Gastroesophageal sphincter (tissue), 4 donors: Measurements from ENCODE around the gene TBR1. TPM values are rescaled to one million over a fixed set of nuclear protein-coding genes. Genes with fewer than 3 reads are reported as not detected.

ENCODE experiments used
- ATAC-seq: fragments of 150-250 bp; one replicate; pipeline ENCODE4 v1.9.1; 2016; ENCODE audit warnings: mild to moderate bottlenecking, moderate library complexity
- H3K27ac ChIP-seq, 4 donors: fragments of 200-600 bp; sonication (generic) in 3 of 4; 1 replicate in 3 of 4; 2 replicates in 1 of 4; pipeline ENCODE4 v1.5.1; 2016 to 2019
- H3K27me3 ChIP-seq: fragments of 200-600 bp; sonication (generic); one replicate; pipeline ENCODE4 v1.5.1; 2019
- H3K36me3 ChIP-seq, 2 donors: fragments of 200-600 bp; sonication (generic); one replicate each; pipeline ENCODE4 v1.5.1; 2019; ENCODE audit warnings: control low read depth in 1 of 2
- H3K4me1 ChIP-seq, 3 donors: fragments of 200-600 bp; sonication (generic); 1 replicate in 2 of 3; 2 replicates in 1 of 3; pipeline ENCODE4 v1.5.1; 2016 to 2019; ENCODE audit warnings: control low read depth in 2 of 3
- H3K4me3 ChIP-seq, 2 donors: fragments of 200-600 bp; sonication (generic); one replicate each; pipeline ENCODE4 v1.5.1; 2019; ENCODE audit warnings: mild to moderate bottlenecking in 1 of 2, moderate library complexity in 1 of 2
- H3K9me3 ChIP-seq, 3 donors: fragments of 200-600 bp; sonication (generic); one replicate each; pipeline ENCODE4 v1.5.1; 2017 to 2019; ENCODE audit warnings: control low read depth in 2 of 3
- EP300 ChIP-seq: sonication (generic); formaldehyde crosslinking; IDR thresholded peaks from one replicate; pipeline ENCODE4 v1.6.1; 2017; ENCODE audit warnings: antibody characterized with exemption, mild to moderate bottlenecking
- POLR2A ChIP-seq, 2 donors: fragments of 450-650 bp; IDR thresholded peaks; one replicate each; pipeline ENCODE4 v1.6.1; 2017; ENCODE audit warnings: antibody characterized with exemption in 2 of 2, mild to moderate bottlenecking in 2 of 2, moderate library complexity in 1 of 2
- POLR2AphosphoS5 ChIP-seq: sonication (generic); formaldehyde crosslinking; IDR thresholded peaks from one replicate; pipeline ENCODE4 v1.6.1; 2017; ENCODE audit warnings: antibody characterized with exemption
- WGBS, 2 donors: methylation state at CpG; one replicate each; pipeline ENCODE4 v1.1.5; 2018; ENCODE audit warnings: low coverage in 1 of 2; 5-methylcytosine and 5-hydroxymethylcytosine counted together
- total RNA-seq, 4 donors: library from RNA; depleted of rRNA; stranded (reverse); fragments of >200 nt; gene quantifications; one replicate each; pipeline ENCODE4 v1.1.0, GENCODE V29; 2016
- TF ChIP-seq, protein P1 (sequence below), 4 experiments: fragments of 200-600 bp in 2 of 4; fragments of 450-650 bp in 2 of 4; sonication (generic) in 1 of 4; IDR thresholded peaks; one replicate each; pipeline ENCODE4 v1.5.1; 2017 to 2019; ENCODE audit warnings: antibody characterized with exemption in 4 of 4, mild to moderate bottlenecking in 2 of 4, moderate library complexity in 2 of 4

TBR1 gene
- total RNA-seq, 4 donors from 2014 or later = not detected

DNA sequence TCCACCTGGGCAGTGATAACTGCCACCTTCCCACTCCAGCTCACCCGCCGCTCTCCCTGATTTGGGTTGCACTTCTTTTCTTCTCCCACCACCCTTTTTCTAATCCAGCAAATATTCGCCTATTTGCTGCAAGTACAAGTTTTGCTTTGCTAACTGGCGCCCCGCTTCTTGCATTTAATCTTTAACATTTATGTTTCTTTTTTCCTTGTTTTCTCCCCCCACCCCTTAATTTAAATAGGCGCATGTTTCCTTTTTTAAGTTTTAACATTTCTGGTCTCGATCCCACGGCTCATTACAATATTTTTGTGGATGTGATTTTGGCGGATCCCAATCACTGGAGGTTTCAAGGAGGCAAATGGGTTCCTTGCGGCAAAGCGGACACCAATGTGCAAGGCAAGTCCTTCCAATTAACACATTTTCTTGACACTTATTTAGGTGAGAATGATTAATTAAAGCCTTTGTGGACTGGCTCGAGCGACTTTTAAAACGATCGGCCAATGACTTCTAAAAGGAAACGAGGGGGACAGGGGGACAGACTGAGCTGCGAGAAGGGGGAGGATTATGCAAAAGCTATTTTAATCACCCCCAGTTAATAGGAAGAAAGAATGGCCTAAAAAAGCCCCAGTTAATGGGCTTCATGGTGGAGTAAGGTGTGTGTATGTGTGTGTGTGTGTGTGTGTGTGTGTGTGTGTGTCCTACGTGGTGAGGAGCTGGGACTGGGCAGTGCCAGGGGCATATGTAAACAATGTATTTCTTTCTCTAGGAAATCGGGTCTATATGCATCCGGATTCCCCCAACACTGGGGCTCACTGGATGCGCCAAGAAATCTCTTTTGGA is 1.6 kb downstream of the TBR1 start:
- Histone ChIP-seq H3K36me3 (no peaks in the 10 kb centered on the region), H3K4me3 (no peak overlapping the region), H3K9me3 (no peaks in the 10 kb centered on the region), H3K4me1 (peaks cover 0 to 54% (median 10%) of the 10 kb centered on the region in 3 donors), H3K27me3 (peaks cover 90% of the 10 kb centered on the region), H3K27ac (no peak overlapping the region)
- TF ChIP-seq POLR2AphosphoS5 (no peak), EP300 (no peak), POLR2A (IDR thresholded peaks at IDR 0.05) (no peak)
- TF ChIP-seq, protein P1, sequence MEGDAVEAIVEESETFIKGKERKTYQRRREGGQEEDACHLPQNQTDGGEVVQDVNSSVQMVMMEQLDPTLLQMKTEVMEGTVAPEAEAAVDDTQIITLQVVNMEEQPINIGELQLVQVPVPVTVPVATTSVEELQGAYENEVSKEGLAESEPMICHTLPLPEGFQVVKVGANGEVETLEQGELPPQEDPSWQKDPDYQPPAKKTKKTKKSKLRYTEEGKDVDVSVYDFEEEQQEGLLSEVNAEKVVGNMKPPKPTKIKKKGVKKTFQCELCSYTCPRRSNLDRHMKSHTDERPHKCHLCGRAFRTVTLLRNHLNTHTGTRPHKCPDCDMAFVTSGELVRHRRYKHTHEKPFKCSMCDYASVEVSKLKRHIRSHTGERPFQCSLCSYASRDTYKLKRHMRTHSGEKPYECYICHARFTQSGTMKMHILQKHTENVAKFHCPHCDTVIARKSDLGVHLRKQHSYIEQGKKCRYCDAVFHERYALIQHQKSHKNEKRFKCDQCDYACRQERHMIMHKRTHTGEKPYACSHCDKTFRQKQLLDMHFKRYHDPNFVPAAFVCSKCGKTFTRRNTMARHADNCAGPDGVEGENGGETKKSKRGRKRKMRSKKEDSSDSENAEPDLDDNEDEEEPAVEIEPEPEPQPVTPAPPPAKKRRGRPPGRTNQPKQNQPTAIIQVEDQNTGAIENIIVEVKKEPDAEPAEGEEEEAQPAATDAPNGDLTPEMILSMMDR (IDR thresholded peaks at IDR 0.05) = no peak
- no peak for ATAC-seq
- 14 to 20% methylated on average over 14 to 21 of the region's 21 CpGs for WGBS, 2 donors

DNA sequence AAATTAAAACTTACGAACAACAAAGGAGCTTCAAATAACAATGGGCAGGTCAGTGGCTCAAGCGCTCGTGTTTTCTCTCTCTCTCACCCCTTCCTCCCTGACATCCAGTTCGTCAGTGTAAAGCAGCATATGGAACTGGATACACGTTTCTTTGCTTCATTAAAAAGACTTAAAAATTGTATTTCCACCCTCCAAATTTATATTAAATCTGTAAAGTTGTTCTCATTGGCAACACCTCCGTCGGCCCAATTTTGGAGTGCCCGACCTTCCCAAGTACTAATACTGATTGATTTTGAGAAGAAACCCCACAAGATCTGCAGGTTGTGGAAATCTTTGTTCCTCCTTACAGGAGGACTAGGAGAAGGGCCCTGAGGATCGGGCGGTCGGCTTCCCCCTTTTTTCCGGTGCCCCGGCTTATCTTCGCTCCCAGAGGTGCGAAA is 2.2 kb downstream of the TBR1 start:
- 10 to 14% methylated on average over 8 of the region's 15 CpGs for WGBS, 2 donors
- Histone ChIP-seq H3K4me3 (peak overlapping the region in 1 of 2 donors; percentile 18), H3K27me3 (peaks cover 97% of the 10 kb centered on the region), H3K36me3 (no peaks in the 10 kb centered on the region), H3K27ac (no peak overlapping the region), H3K4me1 (peaks cover 0 to 57% (median 12%) of the 10 kb centered on the region in 3 donors), H3K9me3 (peaks cover 0 to 4% (median 0%) of the 10 kb centered on the region in 3 donors)
- no peak for TF ChIP-seq POLR2A (IDR thresholded peaks at IDR 0.05)
- ATAC-seq = no peak

DNA sequence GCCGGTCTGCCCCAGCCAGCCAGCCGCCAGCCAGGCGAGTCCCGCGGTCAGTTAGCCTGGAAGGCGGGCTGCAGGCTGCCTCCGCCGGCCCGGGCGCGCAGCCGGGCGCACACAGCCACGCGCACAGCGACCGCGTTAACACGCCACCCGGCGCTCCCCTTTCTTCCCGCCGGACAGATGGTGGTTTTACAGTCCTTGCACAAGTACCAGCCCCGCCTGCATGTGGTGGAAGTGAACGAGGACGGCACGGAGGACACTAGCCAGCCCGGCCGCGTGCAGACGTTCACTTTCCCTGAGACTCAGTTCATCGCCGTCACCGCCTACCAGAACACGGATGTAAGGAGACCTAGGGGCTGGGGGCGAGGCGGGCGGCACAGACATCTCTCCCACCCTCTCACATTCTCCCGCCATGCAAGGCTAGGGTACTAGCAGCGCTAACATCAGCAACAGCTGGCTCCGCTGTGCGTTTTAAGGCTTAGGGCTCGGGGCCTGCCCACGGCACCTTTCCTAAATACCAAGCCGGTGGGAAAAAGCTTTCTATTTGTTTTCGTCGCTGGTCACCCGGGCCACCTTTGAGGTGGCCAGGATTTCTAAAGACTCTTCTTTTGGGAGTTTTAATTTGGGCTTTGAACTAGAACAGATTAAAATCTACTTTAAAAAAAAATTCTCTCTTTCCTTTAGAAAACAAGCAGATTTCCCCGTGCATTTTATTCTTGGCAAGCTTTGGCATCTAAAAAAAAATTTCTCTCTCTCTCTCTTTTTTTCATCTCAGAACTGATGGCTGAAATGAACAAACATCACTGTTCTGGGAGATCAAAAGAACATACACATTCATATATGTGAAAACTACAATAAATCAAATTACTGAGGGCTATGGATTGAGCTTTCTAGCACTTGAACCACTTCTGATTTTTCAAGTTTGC is 2.9 kb downstream of the TBR1 start:
- 0 to 14% methylated on average over 2 to 10 of the region's 49 CpGs for WGBS, 2 donors
- peaks cover 100% of the 10 kb centered on the region for H3K27me3 ChIP-seq
- peaks cover 0 to 61% (median 16%) of the 10 kb centered on the region in 3 donors for H3K4me1 ChIP-seq
- no peak for ATAC-seq
- no peaks in the 10 kb centered on the region for H3K36me3 ChIP-seq
- H3K4me3 ChIP-seq = peak overlapping the region in 1 of 2 donors; percentile 18
- H3K9me3 ChIP-seq = peaks cover 0 to 10% (median 0%) of the 10 kb centered on the region in 3 donors
- no peak overlapping the region for H3K27ac ChIP-seq
- TF ChIP-seq POLR2A (IDR thresholded peaks at IDR 0.05) = no peak
- TF ChIP-seq, protein P1 (IDR thresholded peaks at IDR 0.05) = no peak
- TF ChIP-seq EP300 = no peak
- TF ChIP-seq POLR2AphosphoS5 = no peak

DNA sequence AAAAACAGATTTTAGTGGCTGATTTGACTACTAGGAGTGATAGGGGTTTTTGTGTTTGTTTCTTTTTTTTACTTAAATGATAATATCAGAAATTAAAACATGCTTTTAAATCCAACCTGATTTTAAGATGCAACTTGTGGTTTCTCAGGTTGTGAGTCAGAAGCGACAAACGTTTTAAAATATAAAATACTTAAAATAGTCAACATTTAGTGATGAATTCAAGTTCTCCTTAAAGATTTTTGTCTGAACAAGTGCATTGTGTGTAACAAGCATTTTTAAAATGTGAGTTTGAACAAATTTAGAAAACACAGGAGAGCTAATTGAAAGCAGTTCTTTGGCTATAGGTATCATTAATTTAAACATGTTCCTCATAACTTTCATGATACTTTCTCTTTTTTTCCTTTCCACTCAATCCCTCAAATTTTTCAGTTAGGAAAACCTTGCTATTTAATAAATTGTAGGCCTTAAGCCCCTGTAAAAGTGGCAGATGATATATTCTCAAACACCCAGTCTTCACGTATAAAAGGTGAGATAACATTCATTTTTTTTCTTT is 3.6 kb downstream of the TBR1 start:
- WGBS, 2 donors = 75 to 76% methylated on average over 3 of the region's 3 CpGs
- H3K27me3 ChIP-seq = peaks cover 100% of the 10 kb centered on the region
- H3K36me3 ChIP-seq = no peaks in the 10 kb centered on the region
- peaks cover 0 to 60% (median 16%) of the 10 kb centered on the region in 3 donors for H3K4me1 ChIP-seq
- no peak for ATAC-seq
- TF ChIP-seq, protein P1 (IDR thresholded peaks at IDR 0.05) = no peak
- TF ChIP-seq EP300 (no peak), POLR2A (IDR thresholded peaks at IDR 0.05) (no peak), POLR2AphosphoS5 (no peak)
- H3K4me3 ChIP-seq = no peak overlapping the region
- peaks cover 0 to 15% (median 0%) of the 10 kb centered on the region in 3 donors for H3K9me3 ChIP-seq
- H3K27ac ChIP-seq = no peak overlapping the region
